GM18507 (cell line): Measurements from ENCODE around the gene CYB5R3.
"Not testable (repeated sequence)": the region's sequence is repeated elsewhere in the genome, so short reads cannot be mapped to it uniquely, and the experiment has no call there.

ENCODE experiments used
- DNase-seq: peaks from one replicate; pipeline ENCODE4 v3.0.0; 2011; ENCODE audit warnings: low read depth; ENCODE audit not compliant: insufficient read length; ENCODE audit errors: extremely low spot score
- FAIRE-seq: peaks from 2 replicates; lab custom pipeline; 2011; peaks lifted over from hg19 to GRCh38; lab: Jason Lieb, UNC

The CYB5R3 gene

DNA sequence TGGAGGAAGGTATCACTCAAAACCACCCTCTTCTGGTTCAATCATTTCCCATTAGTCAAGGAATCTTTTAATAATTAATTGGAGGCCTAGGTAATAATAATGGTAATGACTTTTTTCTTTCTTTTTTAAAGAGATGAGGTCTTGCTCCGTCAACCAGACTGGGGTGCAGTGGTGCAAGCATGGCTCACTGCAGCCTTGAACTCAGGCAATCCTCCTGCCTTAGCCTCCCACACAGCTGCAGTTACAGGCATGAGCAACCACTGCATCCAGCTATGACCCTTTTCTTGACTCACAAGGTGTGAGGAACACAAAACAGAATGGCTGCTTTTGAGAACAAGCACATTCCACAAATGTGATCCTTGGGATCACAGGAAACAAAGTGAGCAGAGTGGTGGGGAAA lies 38.1 kb downstream of the CYB5R3 start:
- no peak for FAIRE-seq
- no peak for DNase-seq

DNA sequence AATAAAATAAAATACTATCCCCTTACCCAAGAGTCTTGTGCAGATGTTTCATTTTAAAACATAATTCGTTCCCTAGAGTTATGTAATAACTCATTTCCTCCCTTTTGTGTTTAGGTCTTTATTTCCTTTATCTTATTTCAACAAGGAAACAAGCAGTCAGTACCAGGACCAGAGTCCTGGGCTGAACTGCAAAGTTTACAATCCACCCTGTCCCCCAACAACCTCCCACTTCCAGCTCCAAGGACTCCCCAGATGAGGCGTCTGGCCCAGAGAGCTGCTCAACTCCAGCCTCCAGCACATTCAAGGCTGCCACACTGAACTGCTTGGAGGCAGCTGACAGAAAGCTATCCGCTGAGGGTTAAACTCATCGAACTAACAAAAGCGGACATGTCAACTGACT lies 39.0 kb downstream of the CYB5R3 start:
- FAIRE-seq (no peak), DNase-seq (no peak)

DNA sequence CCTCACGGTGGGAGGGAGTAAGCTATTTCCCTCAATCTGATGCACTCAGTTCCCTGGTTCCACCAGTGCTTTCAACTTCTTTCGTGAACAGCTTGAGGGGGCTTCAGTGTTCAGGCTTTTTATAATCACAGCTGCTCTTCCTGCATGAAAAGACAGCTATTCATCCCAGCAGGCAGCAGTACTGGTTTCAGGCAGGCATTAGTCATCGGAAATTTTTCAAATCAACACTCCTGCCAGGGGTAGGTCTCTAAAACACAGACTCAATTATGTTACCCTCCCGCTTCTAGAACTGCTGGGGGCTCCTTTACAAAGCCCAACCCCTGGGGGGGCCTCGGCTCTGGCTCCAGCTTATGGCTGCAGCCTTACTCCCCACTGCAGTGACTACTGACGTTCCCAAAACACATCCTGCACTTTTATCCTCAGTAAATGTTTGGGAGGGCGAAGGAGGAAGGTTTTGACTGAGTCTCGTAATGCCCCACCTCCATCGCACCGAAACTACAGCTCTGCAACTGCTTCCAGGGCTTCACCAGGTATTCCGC lies 40.3 kb downstream of the CYB5R3 start:
- no peak for DNase-seq
- FAIRE-seq, result no peak

DNA sequence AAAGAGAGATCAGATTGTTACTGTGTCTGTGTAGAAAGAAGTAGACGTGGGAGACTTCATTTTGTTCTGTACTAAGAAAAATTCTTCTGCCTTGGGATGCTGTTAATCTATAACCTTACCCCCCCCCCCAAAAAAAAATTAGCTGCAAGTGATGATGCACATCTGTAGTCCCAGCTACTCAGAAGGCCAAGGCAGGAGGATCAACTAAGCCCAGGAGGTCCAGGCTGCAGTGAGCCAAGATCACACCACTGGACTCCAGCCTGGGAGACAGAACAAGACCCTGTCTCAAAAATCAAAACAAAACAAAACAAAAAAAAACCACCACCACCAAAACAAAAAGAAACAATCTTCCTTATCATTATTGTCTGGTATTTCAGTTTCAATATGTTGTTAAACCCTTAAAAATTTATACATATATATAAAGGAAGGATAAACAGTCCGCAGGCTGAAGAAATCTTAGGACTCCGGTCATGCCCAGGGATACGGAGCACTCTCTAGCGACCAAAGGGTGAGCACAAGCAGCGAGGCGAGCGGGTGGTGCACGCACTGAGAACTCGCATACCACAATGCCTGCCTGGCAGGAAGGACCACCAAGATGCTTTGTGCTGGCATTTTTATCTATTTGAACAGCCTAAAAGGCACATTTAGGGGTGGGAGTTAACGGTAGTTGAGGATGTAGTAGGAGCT lies 40.9 kb downstream of the CYB5R3 start:
- DNase-seq (no peak), FAIRE-seq (no peak)

DNA sequence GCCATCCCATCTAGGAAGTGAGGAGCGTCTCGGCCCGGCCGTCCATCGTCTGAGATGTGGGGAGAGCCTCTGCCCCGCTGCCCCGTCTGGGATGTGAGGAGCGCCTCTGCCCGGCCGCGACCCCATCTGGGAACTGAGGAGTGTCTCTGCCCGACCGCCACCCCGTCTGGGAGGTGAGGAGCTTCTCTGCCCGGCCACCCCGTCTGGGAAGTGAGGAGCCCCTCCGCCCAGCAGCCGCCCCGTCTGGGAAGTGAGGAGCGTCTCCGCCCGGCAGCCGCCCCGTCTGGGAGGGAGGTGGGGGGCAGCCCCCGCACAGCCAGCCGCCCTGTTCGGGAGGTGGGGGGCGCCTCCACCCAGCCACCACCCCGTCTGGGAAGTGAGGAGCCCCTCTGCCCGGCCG lies 41.6 kb downstream of the CYB5R3 start:
- not testable (repeated sequence) for FAIRE-seq, DNase-seq

DNA sequence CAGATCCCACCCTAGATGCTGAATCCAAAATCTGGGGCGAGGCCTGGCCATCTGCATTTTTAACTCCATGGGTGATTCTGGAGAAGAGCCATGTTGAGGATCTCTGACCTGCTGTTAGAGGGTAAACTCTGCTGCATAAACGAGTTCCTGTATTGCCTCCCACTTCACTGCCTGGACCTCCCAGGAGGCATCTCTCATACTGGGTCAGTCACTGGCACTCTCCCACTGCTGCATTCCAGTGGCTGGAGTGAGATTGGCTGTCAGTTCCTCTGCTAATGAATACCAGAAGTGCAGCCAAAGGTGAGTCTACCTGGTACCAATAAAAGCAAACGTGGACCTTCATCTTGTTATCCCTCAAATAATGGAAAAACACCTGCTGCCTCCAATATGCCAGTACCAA lies 44.8 kb downstream of the CYB5R3 start:
- no peak for DNase-seq
- FAIRE-seq, result no peak

DNA sequence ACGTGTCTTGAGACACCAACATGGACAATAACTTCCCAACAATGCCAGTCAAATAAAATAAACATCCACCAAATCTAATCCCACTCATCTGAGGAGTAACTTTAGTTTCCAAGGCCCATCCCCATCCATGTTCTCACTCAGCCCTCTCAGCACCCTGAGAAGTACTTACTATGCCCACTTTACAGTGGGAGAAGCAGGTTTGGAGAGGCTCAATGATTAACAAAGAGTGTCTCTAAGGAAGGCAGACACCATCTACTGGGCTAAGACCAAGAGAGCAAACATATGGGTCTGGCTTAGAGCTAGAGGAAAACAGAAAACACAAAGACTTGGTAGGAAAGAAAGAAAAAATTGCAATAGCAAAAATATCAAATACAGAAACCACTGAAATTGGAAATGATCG lies 45.8 kb downstream of the CYB5R3 start:
- DNase-seq (no peak), FAIRE-seq (no peak)

DNA sequence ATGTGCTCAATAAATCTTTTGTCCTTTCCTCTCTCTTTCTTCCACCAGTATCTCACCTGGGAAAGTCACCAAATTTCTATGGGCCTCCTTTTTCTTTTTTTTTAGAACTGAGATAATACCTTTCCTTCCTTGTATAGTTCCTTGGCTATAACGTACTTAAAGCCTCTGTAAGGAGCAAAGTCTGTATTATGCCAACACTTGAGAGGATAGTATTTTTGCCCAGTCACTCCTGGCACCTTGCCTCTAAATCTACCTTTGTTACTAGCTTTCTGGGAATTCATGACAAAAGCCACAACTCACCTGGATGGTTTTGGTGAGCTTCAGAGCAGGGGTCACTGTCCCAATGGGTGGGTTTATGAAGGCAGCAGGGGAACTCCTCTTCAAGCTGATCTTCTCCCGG lies 46.7 kb downstream of the CYB5R3 start:
- no peak for DNase-seq
- no peak for FAIRE-seq

DNA sequence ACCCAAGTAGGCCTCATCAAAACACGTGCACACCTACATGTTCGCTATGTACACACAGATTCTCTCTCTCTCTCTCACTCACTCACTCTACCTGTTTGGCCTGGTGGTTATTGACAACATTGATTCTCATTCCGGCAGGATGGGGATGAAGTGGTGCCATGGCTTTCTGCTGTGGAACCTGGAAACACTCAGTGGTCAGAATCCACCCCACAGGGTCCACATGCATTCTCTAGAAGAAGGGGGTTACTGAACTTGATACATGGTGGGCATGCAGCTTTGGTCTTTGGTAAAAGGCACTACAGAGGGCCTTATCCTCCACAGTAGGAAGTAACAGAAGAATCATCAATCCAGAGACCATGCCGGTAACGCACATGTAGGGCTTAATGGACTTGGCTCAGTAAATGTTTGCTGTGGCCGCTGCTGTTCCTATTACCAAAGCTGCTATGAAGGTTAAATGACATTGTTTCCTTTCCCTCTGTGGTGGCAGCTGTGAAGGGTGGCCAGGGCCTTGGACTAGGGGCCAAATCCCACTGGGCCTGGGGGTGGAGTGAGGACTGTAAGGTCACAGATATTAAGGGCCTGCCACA lies 47.2 kb downstream of the CYB5R3 start:
- FAIRE-seq, result no peak
- DNase-seq, result no peak

DNA sequence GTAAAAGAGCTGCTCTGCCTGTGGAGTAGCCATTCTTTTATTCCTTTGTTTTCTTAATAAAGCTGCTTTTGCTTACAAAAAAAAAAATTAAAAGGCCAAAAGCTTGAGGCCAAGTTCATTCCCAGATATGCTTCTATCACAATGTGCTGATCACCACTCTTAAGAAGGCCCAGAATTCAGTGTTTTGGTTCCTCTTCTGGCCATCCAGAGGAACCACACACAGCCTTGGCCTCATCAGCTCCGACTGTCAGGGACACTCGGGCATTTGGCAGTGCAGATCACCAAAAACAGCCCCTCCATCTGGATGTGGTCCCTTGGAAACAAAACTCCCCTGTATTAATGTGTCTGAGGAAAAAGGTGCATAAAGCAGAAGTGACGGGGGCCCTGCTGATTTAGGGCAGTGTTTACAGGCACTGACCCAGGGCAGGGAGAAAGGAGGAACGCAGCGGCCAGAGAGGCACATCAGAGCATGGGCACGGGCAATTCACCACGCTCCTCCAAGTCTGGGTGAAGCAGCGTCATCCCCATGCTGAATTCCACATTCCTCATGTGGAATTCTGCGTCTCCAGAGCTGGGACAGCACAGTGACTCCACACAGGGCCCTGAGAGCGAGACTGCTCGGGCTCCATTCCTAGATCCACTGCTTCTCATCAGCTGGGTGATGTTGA lies 52.2 kb downstream of the CYB5R3 start:
- DNase-seq (no peak), FAIRE-seq (no peak)

DNA sequence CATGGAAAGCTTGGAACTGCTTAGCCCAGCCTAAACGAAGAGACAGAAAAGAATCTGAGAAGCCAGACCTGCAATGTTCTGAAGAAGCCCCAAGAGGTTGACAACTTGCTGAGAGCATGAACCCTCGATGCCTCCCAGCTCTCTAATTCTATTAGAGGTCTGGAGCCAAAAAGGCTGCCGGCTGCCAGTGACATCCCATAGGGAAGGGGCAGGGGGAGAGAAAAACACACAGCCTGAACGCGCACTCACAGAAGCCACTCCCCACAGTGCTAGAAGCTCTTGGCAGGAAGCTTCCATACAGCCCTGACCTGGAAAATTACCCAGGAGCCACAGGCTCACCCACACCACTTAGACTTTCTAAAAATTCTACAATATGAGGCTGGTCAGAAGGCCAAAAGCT lies 52.9 kb downstream of the CYB5R3 start:
- no peak for FAIRE-seq
- DNase-seq, result no peak

DNA sequence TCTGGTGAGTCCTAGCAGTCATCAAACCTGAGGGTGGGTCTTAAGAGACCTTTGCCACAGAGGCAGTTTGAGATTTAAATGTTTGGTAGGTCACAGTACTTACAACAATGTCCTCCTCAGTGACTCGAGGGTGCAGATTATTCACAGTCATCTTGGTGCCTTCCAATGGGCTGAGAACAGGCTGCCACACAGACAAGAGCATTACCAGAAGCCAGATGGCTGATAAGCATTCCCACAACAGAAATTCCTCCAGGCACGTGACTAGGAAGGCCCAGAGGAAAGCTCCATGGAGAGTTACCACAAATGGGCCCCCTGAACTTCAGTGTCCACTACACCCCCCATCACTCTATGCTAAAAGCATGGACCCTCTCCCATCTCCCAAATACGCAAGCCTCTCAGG lies 53.8 kb downstream of the CYB5R3 start:
- no peak for DNase-seq
- FAIRE-seq, result no peak

DNA sequence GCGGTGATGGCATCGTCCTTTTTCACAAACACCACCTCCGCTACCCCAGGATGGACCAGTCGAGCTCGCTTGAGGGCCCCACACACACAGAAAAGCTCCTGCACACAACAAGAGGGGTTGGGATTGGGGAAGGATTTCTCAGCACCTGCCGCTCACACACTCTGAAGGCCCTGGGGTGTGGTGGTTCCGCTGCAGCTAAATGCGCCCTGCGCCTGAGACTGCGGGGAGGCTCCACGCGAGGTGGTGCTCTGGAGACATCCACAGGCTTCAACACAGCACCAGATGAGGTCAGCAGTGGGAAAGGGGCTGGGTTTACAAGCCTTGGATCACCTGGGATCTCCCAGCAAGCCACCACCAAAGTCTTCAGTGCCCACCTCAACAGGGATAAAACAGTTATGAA lies 57.2 kb downstream of the CYB5R3 start:
- FAIRE-seq, result no peak
- no peak for DNase-seq

DNA sequence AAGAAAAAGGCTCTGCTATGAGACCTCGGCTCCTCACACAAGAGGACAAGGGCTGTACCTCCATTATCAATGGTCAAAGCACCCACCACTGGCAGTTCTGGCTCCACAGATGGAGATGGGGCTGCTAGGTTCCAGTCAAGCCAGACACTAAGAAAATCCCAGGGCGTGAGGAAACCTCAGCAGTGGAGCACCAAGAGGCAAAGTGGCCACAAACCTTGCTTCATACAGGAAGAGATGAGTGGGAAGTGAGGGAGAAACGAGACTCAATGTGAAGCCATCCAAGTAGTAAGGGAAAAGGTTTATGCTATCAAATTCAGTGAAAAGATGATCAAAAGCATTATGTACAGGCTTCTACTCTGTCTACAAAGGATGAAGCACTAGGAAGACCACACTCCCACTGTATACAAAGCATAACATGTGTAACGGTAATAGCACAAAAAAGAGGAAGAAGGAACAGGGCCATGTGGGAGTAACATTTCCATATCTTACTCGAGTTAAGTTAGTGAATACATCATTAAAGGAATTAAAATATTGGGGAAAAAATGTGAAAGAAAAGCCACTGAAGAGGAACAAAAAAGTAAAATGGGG lies 61.5 kb downstream of the CYB5R3 start:
- no peak for DNase-seq
- FAIRE-seq, result no peak

DNA sequence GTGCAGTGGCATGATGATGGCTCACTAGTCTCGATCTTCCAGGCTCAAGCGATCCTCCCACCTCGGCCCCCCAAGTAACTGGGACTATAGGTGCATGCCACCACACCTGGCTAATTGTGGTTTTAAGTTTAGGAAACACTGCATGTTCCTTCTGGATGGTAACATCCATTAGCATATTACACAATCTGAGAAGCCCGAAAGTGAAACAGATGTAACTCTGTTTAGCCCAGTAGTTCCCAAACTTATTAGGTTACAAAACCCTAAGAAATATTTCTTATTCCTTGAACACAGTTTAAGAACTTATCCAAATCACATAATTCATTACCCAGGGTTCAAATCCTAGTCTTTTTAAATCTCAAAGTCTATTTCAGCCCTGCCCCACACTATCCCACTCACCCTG lies 62.8 kb downstream of the CYB5R3 start:
- DNase-seq, result no peak

DNA sequence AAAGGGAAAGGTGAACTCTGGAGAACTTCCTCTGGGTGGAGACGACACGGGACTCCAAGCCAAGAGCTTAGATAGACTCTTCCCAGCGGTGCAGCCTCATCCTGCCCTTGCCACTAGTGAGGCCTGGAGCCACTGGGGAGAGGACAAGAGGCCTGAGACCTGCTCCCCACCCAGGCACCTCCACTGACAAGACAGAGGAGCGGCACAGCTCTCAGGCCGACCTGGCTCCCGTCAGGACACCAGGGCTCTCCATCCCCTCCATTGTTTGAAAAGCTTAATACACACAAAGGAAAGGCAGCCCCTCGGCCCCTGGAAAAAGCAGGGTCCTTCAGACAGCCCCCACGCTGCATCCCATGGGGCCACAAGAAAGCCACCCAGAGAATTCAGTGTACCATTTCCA lies 64.1 kb downstream of the CYB5R3 start:
- FAIRE-seq (no peak), DNase-seq (no peak)

More for the DNA sequence above, 62.8 kb downstream of the CYB5R3 start:
- FAIRE-seq, result no peak

DNA sequence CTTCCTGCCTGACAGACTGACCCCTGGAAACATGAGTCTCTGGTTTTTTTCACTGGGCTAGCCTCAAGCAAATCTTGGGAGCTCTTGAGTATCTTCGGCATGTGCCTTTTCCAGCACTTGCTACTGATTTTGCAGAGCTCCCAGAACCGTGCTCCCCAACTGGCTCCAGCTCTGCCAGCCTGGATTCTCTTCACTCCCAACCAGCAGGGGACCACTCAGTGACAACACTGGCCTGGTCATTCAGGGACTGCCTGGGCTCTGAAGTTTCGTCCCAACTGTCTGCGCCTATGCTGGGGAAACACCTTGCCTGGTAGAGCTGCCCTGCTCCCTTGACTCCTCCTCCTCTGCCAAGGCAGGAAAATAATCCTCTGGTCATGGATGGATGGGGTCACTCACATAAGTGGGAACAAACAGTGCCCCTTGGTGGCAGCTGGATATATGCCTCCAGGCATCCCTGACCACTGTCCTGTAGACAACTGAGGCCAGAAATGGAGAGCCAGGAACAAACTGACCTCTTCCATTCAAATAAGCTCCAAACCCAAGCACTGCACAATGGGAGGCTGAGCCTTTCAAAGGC lies 64.7 kb downstream of the CYB5R3 start:
- no peak for DNase-seq
- FAIRE-seq, result no peak

DNA sequence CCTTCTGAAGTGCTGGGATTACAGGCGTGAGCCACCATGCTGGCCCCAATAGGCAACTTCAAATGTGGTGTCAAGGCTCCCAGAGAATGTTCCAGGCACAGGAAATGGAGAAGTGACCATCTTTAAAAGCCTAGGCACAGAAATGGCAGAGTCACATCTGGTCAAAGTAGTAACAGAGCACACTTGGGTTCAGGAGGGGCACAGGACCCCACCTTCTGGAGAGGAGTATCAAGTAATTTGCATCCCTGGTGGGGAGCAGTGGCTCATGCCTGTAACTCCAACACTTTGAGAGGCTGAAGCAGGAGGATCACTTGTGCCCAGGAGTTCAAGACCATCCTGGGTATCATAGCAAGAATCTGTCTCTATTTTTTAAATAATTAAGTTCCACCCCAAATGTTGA lies 66.2 kb downstream of the CYB5R3 start:
- FAIRE-seq, result no peak

DNA sequence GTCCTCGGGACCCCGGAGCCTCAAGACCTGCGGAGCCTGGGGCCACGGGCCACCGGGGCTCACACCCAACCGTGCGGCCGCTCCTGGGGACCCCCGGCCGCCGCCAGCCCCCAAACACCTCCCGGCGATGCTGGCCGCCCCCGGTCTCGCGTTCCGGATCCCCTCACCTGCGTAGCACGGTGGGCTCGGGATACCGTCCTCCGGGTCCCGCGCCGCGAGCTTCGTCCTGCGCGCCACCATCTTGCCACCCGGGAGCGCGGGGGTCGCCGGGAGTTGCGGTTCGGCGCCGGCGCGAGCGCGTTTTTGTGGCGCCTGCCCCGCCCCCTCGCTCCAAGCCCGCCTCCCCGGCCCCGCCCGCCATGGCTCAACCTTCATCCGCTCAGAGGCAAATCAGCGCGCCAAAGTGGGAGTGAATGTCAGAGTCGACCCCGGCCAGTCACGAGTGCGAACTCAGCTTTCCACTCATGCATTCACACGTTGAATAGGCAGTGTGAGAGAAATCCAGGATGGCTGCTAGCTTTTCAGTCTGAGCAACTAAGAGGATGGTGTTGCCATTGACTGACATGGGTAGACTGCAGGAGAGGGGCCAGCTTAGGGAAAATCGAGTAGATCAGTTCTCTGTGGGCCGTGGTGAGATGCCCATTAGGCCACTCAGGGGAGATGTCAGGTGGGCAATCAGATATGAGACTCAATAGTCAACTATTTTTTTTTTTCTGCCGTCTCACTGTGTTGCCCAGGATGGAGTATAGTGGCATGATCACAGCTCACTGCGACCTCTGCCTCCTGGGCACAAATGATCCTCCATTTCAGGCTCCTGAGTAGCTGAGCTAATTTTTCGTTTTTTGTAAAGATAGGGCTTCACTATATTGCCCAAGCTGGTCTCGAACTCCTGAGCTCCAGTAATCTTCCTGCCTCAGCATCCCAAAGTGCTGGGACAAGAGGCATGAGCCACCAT lies 67.2 kb downstream of the CYB5R3 start:
- FAIRE-seq (peak; percentile 87), DNase-seq (peak; percentile 68)

More for the DNA sequence above, 66.2 kb downstream of the CYB5R3 start:
- DNase-seq, result no peak
